IMR-90 (cell line): Measurements from ENCODE around the gene TP73. TPM values are rescaled to one million over a fixed set of nuclear protein-coding genes. Genes with fewer than 3 reads are reported as not detected.

Experiments used
- ATAC-seq: fragments of 200-7000 bp; cut with Tn5 transposase; 2 replicates; pipeline ENCODE4 v1.9.1; 2020; ENCODE audit warnings: low read depth, mild to moderate bottlenecking, moderate library complexity
- BruUV-seq: library from RNA; stranded (reverse); fragments of 400-500 nt; replicated peaks from 2 replicates; lab custom pipeline; 2021; lab: Mats Ljungman, UMichigan
- CTCF ChIA-PET: fragments of 300-600 bp; formaldehyde crosslinking; extraction: SDS; loops from one replicate; lab custom pipeline; 2021; ENCODE audit warnings: antibody characterized with exemption; lab: Yijun Ruan, JAX
- POLR2A ChIA-PET: fragments of 300-600 bp; sonication (Branson Sonifier 250); formaldehyde crosslinking; loops from one replicate; lab custom pipeline; 2022; ENCODE audit warnings: antibody characterized with exemption; ENCODE audit not compliant: unreplicated experiment; lab: Charles Lee
- DNase-seq: peaks from one replicate; pipeline ENCODE4 v3.0.0; 2013
- H2AFZ ChIP-seq: replicated peaks from 2 replicates; pipeline ENCODE3; 2013; ENCODE audit warnings: low read length, mild to moderate bottlenecking; ENCODE audit not compliant: poor library complexity
- H2AK5ac ChIP-seq: 2 replicates; pipeline ENCODE4 v1.6.1; 2013; ENCODE audit warnings: low read depth, low read length, inconsistent platforms
- H2AK9ac ChIP-seq: replicated peaks from 2 replicates; pipeline ENCODE3; 2013; ENCODE audit warnings: mild to moderate bottlenecking, low read depth, low read length, moderate library complexity; ENCODE audit not compliant: poor library complexity
- H2BK120ac ChIP-seq: 2 replicates; pipeline ENCODE4 v1.6.1; 2013; ENCODE audit warnings: low read depth, low read length, inconsistent platforms
- H2BK15ac ChIP-seq: 3 replicates; pipeline ENCODE4 v1.6.1; 2013; ENCODE audit warnings: low read depth, low read length, inconsistent platforms
- H2BK20ac ChIP-seq: 2 replicates; pipeline ENCODE4 v1.6.1; 2013; ENCODE audit warnings: low read depth, mild to moderate bottlenecking, inconsistent platforms, low read length, moderate library complexity
- H2BK5ac ChIP-seq: 2 replicates; pipeline ENCODE4 v1.6.1; 2013; ENCODE audit warnings: mild to moderate bottlenecking, low read depth, low read length, inconsistent platforms; ENCODE audit not compliant: poor library complexity, severe bottlenecking
- H3K14ac ChIP-seq: replicated peaks from 2 replicates; pipeline ENCODE4 v1.6.1; 2013; ENCODE audit warnings: low read depth, low read length, inconsistent platforms
- H3K18ac ChIP-seq: 2 replicates; pipeline ENCODE4 v1.6.1; 2013; ENCODE audit warnings: low read depth, low read length, control low read depth
- H3K23ac ChIP-seq: 2 replicates; pipeline ENCODE4 v1.6.1; 2013; ENCODE audit warnings: low read depth, low read length, inconsistent platforms
- H3K27ac ChIP-seq: 2 replicates; pipeline ENCODE4 v1.5.1; 2013; ENCODE audit warnings: mild to moderate bottlenecking, control low read depth, low read length; ENCODE audit not compliant: insufficient read depth
- H3K27me3 ChIP-seq: 2 replicates; pipeline ENCODE4 v1.6.1; 2013; ENCODE audit warnings: low read length; ENCODE audit not compliant: control insufficient read depth, insufficient read depth
- H3K36me3 ChIP-seq: 2 replicates; pipeline ENCODE4 v1.6.1; 2013; ENCODE audit warnings: low read length, mixed read lengths; ENCODE audit not compliant: control insufficient read depth, insufficient read depth
- H3K4ac ChIP-seq: 2 replicates; pipeline ENCODE4 v1.6.1; 2013; ENCODE audit warnings: low read depth, low read length, inconsistent platforms
- H3K4me1 ChIP-seq: 2 replicates; pipeline ENCODE4 v1.6.1; 2013; ENCODE audit warnings: low read length, mixed read lengths; ENCODE audit not compliant: control insufficient read depth, insufficient read depth
- H3K4me2 ChIP-seq: 2 replicates; pipeline ENCODE4 v1.6.1; 2013; ENCODE audit warnings: low read depth, mild to moderate bottlenecking, control low read depth, low read length, moderate library complexity
- H3K4me3 ChIP-seq: 2 replicates; pipeline ENCODE4 v1.5.1; 2013; ENCODE audit warnings: low read depth, mild to moderate bottlenecking, control low read depth, low read length, moderate library complexity; ENCODE audit not compliant: insufficient read depth
- H3K56ac ChIP-seq: 2 replicates; pipeline ENCODE4 v1.6.1; 2013; ENCODE audit warnings: low read length, inconsistent platforms; ENCODE audit not compliant: insufficient read depth; ENCODE audit errors: extremely low read depth
- H3K79me1 ChIP-seq, 2 experiments: 2 replicates each; pipeline ENCODE4 v1.6.1; 2013; ENCODE audit warnings: low read length in 2 of 2, inconsistent platforms in 1 of 2, low read depth in 1 of 2
- H3K9ac ChIP-seq: 2 replicates; pipeline ENCODE4 v1.6.1; 2013; ENCODE audit warnings: low read depth, low read length, control low read depth
- H3K9me1 ChIP-seq: 2 replicates; pipeline ENCODE4 v1.6.1; 2013; ENCODE audit warnings: low read length, inconsistent platforms; ENCODE audit not compliant: insufficient read depth
- H3K9me3 ChIP-seq: 2 replicates; pipeline ENCODE4 v1.6.1; 2013; ENCODE audit warnings: low read length; ENCODE audit not compliant: control insufficient read depth, insufficient read depth
- H4K20me1 ChIP-seq: 2 replicates; pipeline ENCODE4 v1.6.1; 2013; ENCODE audit warnings: low read length, inconsistent platforms; ENCODE audit not compliant: insufficient read depth
- H4K5ac ChIP-seq: 2 replicates; pipeline ENCODE4 v1.6.1; 2013; ENCODE audit warnings: mild to moderate bottlenecking, low read depth, low read length, control low read depth
- H4K8ac ChIP-seq, 2 experiments: 2 replicates each; pipeline ENCODE4 v1.6.1; 2013; ENCODE audit warnings: low read depth in 2 of 2, low read length in 2 of 2, control low read depth in 1 of 2, inconsistent platforms in 1 of 2
- H4K91ac ChIP-seq: 2 replicates; pipeline ENCODE4 v1.6.1; 2013; ENCODE audit warnings: low read depth, low read length, inconsistent platforms; ENCODE audit not compliant: insufficient read depth
- CTCF ChIP-seq: conservative IDR thresholded peaks from 2 replicates; pipeline ENCODE4 v1.5.1; 2012; ENCODE audit warnings: mild to moderate bottlenecking, low read depth, low read length, improper control_type of control experiment
- SMC3 ChIP-seq: fragments of 150-350 bp; IDR thresholded peaks from 2 replicates; pipeline ENCODE4 v1.6.1; 2016; ENCODE audit warnings: low read depth, mild to moderate bottlenecking, antibody characterized with exemption, low read length, moderate library complexity
- WGBS, 2 experiments: methylation state at CpG; one replicate each; pipeline versions ENCODE4 v1.1.5 to v1.1.7; 2013; ENCODE audit warnings: missing lambda C conversion rate in 2 of 2; ENCODE audit not compliant: insufficient read length in 1 of 2; ENCODE audit errors: extremely low coverage in 2 of 2; 5-methylcytosine and 5-hydroxymethylcytosine counted together
- dilution Hi-C: fragments of 300-500 bp; cut with HindIII; formaldehyde crosslinking; loops from one replicate; pipeline ENCODE4 v1.14.3; 2018; ENCODE audit warnings: low sequenced_read_pairs; ENCODE audit not compliant: unreplicated experiment
- in situ Hi-C: fragments of 300-500 bp; cut with MboI; formaldehyde crosslinking; loops from 3 replicates; pipeline ENCODE4 v1.14.3; 2019; ENCODE audit warnings: low sequenced_read_pairs, inconsistent platforms, mixed read lengths
- intact Hi-C: fragments of 100-400 bp; cut with micrococcal nuclease; formaldehyde crosslinking; loops from 2 replicates; pipeline ENCODE4 v1.10.0; 2022
- polyA plus RNA-seq, 3 experiments: library from polyadenylated mRNA; depleted of rRNA; stranded (reverse); fragments of >200 nt; gene quantifications; 2 replicates each; pipeline ENCODE4 v1.2.3, GENCODE V29; 2012; ENCODE audit warnings: low replicate concordance in 1 of 3
- total RNA-seq: library from RNA; depleted of rRNA; stranded (reverse); fragments of >200 nt; gene quantifications from 2 replicates; pipeline ENCODE4 v1.2.3, GENCODE V29; 2012

Gene TP73
- total and polyA plus RNA-seq, 2 of the 4 experiments (the other 2 are of a cell fraction), result not detected

DNA sequence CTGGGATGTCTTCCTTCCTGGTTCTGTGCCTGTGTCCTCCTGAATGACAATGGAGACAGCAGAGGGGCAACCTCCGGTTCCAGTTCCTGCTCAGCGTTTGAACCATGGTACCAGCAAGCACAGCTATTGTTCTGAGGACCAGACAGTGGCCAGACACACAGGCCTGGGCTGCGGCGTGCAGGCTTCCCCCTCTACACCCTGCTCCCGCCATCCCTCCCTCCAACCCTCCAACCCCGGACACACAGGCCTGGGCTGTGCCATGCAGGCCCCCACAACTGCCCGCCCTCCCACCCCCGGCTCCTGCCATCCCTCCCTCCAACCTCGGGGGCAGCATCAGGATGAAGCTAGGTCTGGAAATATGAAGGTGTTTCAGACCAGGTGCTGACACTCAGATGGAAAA is 35.5 kb upstream of the TP73 start:
- Histone ChIP-seq H3K9me3 (no peaks in the 10 kb centered on the region), H3K9me1 (no peaks in the 10 kb centered on the region; the same call in 1 of the 2 replicates), H3K4me2 (no peak overlapping the region), H2BK5ac (no peak overlapping the region), H3K27ac (no peak overlapping the region), H2AFZ (no peak overlapping the region), H3K79me1 (no peaks in the 10 kb centered on the region), H2BK15ac (no peak overlapping the region), H3K4ac (no peak overlapping the region), H3K27me3 (peaks cover 1% of the 10 kb centered on the region; the same call in 1 of the 2 replicates), H3K14ac (no peak overlapping the region), H2AK9ac (no peak overlapping the region), H3K4me3 (no peak overlapping the region), H3K56ac (no peak overlapping the region), H3K36me3 (no peaks in the 10 kb centered on the region), H2AK5ac (no peak overlapping the region), H4K5ac (no peak overlapping the region), H4K8ac (no peak overlapping the region), H3K18ac (no peak overlapping the region), H2BK120ac (no peak overlapping the region), H4K91ac (no peak overlapping the region), H2BK20ac (no peak overlapping the region), H4K20me1 (no peaks in the 10 kb centered on the region), H3K9ac (no peak overlapping the region), H3K4me1 (peaks cover 15% of the 10 kb centered on the region), H3K23ac (no peak overlapping the region)
- ChIA-PET CTCF (interaction anchor here (2.5 kb wide), 1 partner anchor 164 kb away, joined by 9 read pairs; no protein-coding TSS in a partner anchor), POLR2A (no interaction called here)
- no peak for ATAC-seq
- WGBS, 2 experiments, result no CpG with 5 or more reads among the region's 9 CpGs
- BruUV-seq, result no TSS peak
- no peak for TF ChIP-seq CTCF
- TF ChIP-seq SMC3, result no peak
- intact Hi-C loops, result no loop called here
- DNase-seq, result no peak
- in situ Hi-C loops, result no loop called here
- dilution Hi-C loops, result no loop called here
